ENCODE results near the gene CABP5.

CABP5 gene

GRCh38 chr19:47994209-47994802 lies 49.6 kb downstream of the CABP5 start, which contains the start of gene ELSPBP1:
ELSPBP1 (plus strand) TSS chr19:47994632; CDS start chr19:48008668, 14,036 bp downstream.
- no peak within 1 kb of the TSS for H3K4me3 ChIP-seq
- TF ChIP-seq, protein P1, sequence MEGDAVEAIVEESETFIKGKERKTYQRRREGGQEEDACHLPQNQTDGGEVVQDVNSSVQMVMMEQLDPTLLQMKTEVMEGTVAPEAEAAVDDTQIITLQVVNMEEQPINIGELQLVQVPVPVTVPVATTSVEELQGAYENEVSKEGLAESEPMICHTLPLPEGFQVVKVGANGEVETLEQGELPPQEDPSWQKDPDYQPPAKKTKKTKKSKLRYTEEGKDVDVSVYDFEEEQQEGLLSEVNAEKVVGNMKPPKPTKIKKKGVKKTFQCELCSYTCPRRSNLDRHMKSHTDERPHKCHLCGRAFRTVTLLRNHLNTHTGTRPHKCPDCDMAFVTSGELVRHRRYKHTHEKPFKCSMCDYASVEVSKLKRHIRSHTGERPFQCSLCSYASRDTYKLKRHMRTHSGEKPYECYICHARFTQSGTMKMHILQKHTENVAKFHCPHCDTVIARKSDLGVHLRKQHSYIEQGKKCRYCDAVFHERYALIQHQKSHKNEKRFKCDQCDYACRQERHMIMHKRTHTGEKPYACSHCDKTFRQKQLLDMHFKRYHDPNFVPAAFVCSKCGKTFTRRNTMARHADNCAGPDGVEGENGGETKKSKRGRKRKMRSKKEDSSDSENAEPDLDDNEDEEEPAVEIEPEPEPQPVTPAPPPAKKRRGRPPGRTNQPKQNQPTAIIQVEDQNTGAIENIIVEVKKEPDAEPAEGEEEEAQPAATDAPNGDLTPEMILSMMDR (IDR thresholded peaks at IDR 0.05) = no peak
- DNase-seq = no peak
- peaks cover 0 to 27% of the 10 kb centered on the region in 2 donors for H3K27me3 ChIP-seq
- H3K4me1 ChIP-seq = no peaks in the 10 kb centered on the region
- H3K9me3 ChIP-seq = no peaks in the 10 kb centered on the region
- no peaks in the 10 kb centered on the region for H3K36me3 ChIP-seq
- H3K27ac ChIP-seq = no peak within 1 kb of the TSS
- intact Hi-C loops (cut with DNase I; ENCODE audit: low total_unique reads) = no loop called here

- Histone ChIP-seq H3K36me3 (no peaks in the 10 kb centered on the region), H3K27me3 (peaks cover 0 to 36% of the 10 kb centered on the region in 2 donors), H3K27ac (no peak within 1 kb of the TSS), H3K9me3 (no peaks in the 10 kb centered on the region), H3K4me3 (no peak within 1 kb of the TSS), H3K4me1 (no peaks in the 10 kb centered on the region)
- intact Hi-C loops (cut with DNase I; ENCODE audit: low total_unique reads) = no loop called here
- TF ChIP-seq, protein P1 (IDR thresholded peaks at IDR 0.05) = no peak
- DNase-seq = no peak
These were observed 51.8 kb downstream of the CABP5 start, which contains the start of gene BSPH1 for GRCh38 chr19:47992070-47992469. BSPH1 (minus strand) TSS chr19:47992170; CDS start chr19:47992081, 89 bp downstream.

- intact Hi-C loops (cut with DNase I; ENCODE audit: low total_unique reads) = no loop called here
- TF ChIP-seq, protein P1 (IDR thresholded peaks at IDR 0.05) = no peak
- H3K36me3 ChIP-seq = no peaks in the 10 kb centered on the region
These were observed 52.6 kb downstream of the CABP5 start for GRCh38 chr19:47991191-47991808.

More at GRCh38 chr19:47991191-47991808, 52.6 kb downstream of the CABP5 start:
- no peaks in the 10 kb centered on the region for H3K9me3 ChIP-seq
- no peak for DNase-seq
- H3K27me3 ChIP-seq = peaks cover 0 to 36% of the 10 kb centered on the region in 2 donors
- H3K4me1 ChIP-seq = no peaks in the 10 kb centered on the region
- no peak overlapping the region for H3K27ac ChIP-seq
- H3K4me3 ChIP-seq = no peak overlapping the region

All from tibial artery (tissue), 4 donors.